GM23248 (cell line): ENCODE data around the gene DNAJC3. TPM values are rescaled to one million over a fixed set of nuclear protein-coding genes. Genes with fewer than 3 reads are reported as not detected.

Source experiments
- DNase-seq: peaks from one replicate; pipeline ENCODE4 v3.0.0-alpha.2; 2015
- H2AFZ ChIP-seq: fragments of 200-600 bp; sonication (generic); 2 replicates; pipeline ENCODE4 v1.6.1; 2016; ENCODE audit warnings: antibody characterized with exemption
- H3F3A ChIP-seq: fragments of 200-600 bp; sonication (generic); 2 replicates; pipeline ENCODE4 v1.6.1; 2016; ENCODE audit warnings: mild to moderate bottlenecking, antibody characterized with exemption, mixed run types; ENCODE audit not compliant: insufficient read depth
- H3K27ac ChIP-seq: fragments of 200-600 bp; sonication (generic); 2 replicates; pipeline ENCODE4 v1.5.1; 2016; ENCODE audit warnings: mild to moderate bottlenecking
- H3K27me3 ChIP-seq: fragments of 200-600 bp; sonication (generic); replicated peaks from 2 replicates; pipeline ENCODE4 v1.6.1; 2016; ENCODE audit warnings: mild to moderate bottlenecking; ENCODE audit not compliant: insufficient read depth
- H3K36me3 ChIP-seq: fragments of 200-600 bp; sonication (generic); 2 replicates; pipeline ENCODE4 v1.6.1; 2016; ENCODE audit warnings: low read depth, mild to moderate bottlenecking
- H3K4me1 ChIP-seq: fragments of 200-600 bp; sonication (generic); 2 replicates; pipeline ENCODE4 v1.6.1; 2016; ENCODE audit warnings: mild to moderate bottlenecking; ENCODE audit not compliant: insufficient read depth
- H3K4me2 ChIP-seq: fragments of 200-600 bp; sonication (generic); one replicate; pipeline ENCODE4 v1.6.1; 2016; ENCODE audit warnings: mild to moderate bottlenecking; ENCODE audit not compliant: unreplicated experiment
- H3K4me3 ChIP-seq: fragments of 200-600 bp; sonication (generic); 2 replicates; pipeline ENCODE4 v1.5.1; 2016; ENCODE audit warnings: mild to moderate bottlenecking
- H3K79me2 ChIP-seq: fragments of 200-600 bp; sonication (generic); 2 replicates; pipeline ENCODE4 v1.6.1; 2016; ENCODE audit warnings: mild to moderate bottlenecking; ENCODE audit not compliant: insufficient read depth
- H3K9ac ChIP-seq: fragments of 200-600 bp; sonication (generic); 2 replicates; pipeline ENCODE4 v1.6.1; 2016; ENCODE audit warnings: mild to moderate bottlenecking
- H3K9me2 ChIP-seq: fragments of 200-600 bp; sonication (generic); 2 replicates; pipeline ENCODE4 v1.6.1; 2016; ENCODE audit warnings: mixed run types, mild to moderate bottlenecking, moderate library complexity; ENCODE audit not compliant: insufficient read depth
- H3K9me3 ChIP-seq: fragments of 200-600 bp; sonication (generic); one replicate; pipeline ENCODE4 v1.6.1; 2017; ENCODE audit warnings: low read depth
- H4K20me1 ChIP-seq: fragments of 200-600 bp; sonication (generic); 2 replicates; pipeline ENCODE4 v1.6.0; 2016; ENCODE audit not compliant: insufficient read depth
- EZH2 ChIP-seq: fragments of 200-600 bp; sonication (generic); IDR thresholded peaks from 2 replicates; pipeline ENCODE4 v1.6.1; 2018; ENCODE audit warnings: antibody characterized with exemption, mild to moderate bottlenecking; ENCODE audit not compliant: insufficient read depth, poor library complexity, severe bottlenecking
- EZH2phosphoT487 ChIP-seq: fragments of 200-600 bp; sonication (generic); IDR thresholded peaks from 2 replicates; pipeline ENCODE4 v1.6.1; 2018; ENCODE audit warnings: antibody characterized with exemption, moderate library complexity, mild to moderate bottlenecking, low read depth; ENCODE audit not compliant: insufficient read depth
- WGBS, 2 experiments: methylation state at CpG; one replicate each; pipeline ENCODE4 v1.1.6; 2015 to 2017; ENCODE audit warnings: low lambda C conversion rate in 2 of 2, low coverage in 1 of 2; ENCODE audit errors: missing lambda C conversion rate in 2 of 2; 5-methylcytosine and 5-hydroxymethylcytosine counted together
- in situ Hi-C: fragments of 300-500 bp; cut with MboI; formaldehyde crosslinking; loops from 2 replicates; pipeline ENCODE4 v1.15.0; 2020
- polyA plus RNA-seq: library from polyadenylated mRNA; unstranded; fragments of >200 nt; fragmentation: Nextera tagmentation; extraction: Ambion mirVana; gene quantifications from 2 replicates; pipeline ENCODE4 v1.2.1, GENCODE V29; 2016
- total RNA-seq: library from RNA; depleted of rRNA; stranded (reverse); fragments of >200 nt; shearing (Covaris generic); gene quantifications from 2 replicates; pipeline ENCODE4 v1.2.3, GENCODE V29; 2014

Gene DNAJC3
- total and polyA plus RNA-seq, 2 experiments from 2014 or later, result 39.5 to 42.4 TPM

DNA sequence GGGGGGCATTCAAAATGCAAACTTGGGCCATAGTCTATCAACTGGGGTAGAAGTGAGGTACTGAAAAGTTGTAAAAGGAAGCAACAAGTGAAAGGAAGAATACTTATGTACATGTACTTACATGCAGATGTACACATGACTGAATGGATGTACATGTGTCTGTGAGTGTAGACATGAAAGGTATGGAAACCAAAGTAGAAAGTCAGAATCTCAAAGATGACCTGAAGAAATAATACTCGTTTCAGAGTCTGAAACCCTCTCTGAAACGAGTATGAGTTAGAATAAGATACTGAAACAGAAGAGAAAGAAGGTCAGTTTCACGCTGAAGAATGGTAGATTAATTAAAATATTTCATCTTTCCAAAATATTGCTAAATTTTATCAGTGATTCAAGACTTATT lies 46.3 kb upstream of the DNAJC3 start:
- H3K27ac ChIP-seq, result no peak overlapping the region
- in situ Hi-C loops, result no loop called here
- H3F3A ChIP-seq, result peaks cover 14% of the 10 kb centered on the region; the same call in 1 of the 2 replicates
- TF ChIP-seq EZH2phosphoT487, result no peak
- TF ChIP-seq EZH2, result no peak
- no peak overlapping the region for H3K4me2 ChIP-seq
- peaks cover 10% of the 10 kb centered on the region for H3K79me2 ChIP-seq
- peaks cover 52% of the 10 kb centered on the region for H3K36me3 ChIP-seq
- H4K20me1 ChIP-seq, result no peaks in the 10 kb centered on the region
- 81 to 88% methylated on average over 3 of the region's 3 CpGs for WGBS, 2 experiments
- no peaks in the 10 kb centered on the region for H3K9me3 ChIP-seq
- no peak overlapping the region for H3K4me3 ChIP-seq
- no peaks in the 10 kb centered on the region for H3K9me2 ChIP-seq
- peaks cover 12% of the 10 kb centered on the region for H3K4me1 ChIP-seq
- H3K9ac ChIP-seq, result no peak overlapping the region
- H3K27me3 ChIP-seq, result no peaks in the 10 kb centered on the region
- no peak overlapping the region for H2AFZ ChIP-seq
- DNase-seq, result no peak

DNA sequence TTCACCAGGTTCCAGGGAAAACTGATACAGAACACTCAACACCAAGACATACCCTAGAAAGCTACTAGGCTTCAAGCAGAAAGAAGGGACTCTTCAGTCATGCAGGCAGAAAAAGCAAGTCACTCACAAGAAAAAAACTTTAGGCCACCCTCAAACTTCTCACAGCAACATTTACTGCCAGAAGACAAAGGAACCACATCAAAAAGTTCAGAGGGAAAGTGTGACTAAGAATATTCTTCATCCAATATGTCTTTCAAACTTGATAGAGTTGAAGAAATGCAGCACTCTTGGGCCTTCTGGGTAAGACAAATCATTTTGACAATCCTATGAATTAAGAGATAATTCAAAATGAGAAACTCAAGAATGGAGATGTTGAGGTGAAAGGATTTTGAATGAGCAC lies 40.1 kb upstream of the DNAJC3 start:
- H3K9ac ChIP-seq, result no peak overlapping the region
- H3F3A ChIP-seq, result no peaks in the 10 kb centered on the region
- no peak overlapping the region for H2AFZ ChIP-seq
- H4K20me1 ChIP-seq, result no peaks in the 10 kb centered on the region
- TF ChIP-seq EZH2 (no peak), EZH2phosphoT487 (no peak)
- in situ Hi-C loops, result no loop called here
- no peaks in the 10 kb centered on the region for H3K9me3 ChIP-seq
- no peak for DNase-seq
- H3K36me3 ChIP-seq, result peaks cover 17% of the 10 kb centered on the region; the same call in 1 of the 2 replicates
- H3K4me3 ChIP-seq, result no peak overlapping the region
- H3K4me1 ChIP-seq, result no peaks in the 10 kb centered on the region
- no peak overlapping the region for H3K4me2 ChIP-seq
- peaks cover 8% of the 10 kb centered on the region; the same call in 1 of the 2 replicates for H3K79me2 ChIP-seq
- no peaks in the 10 kb centered on the region for H3K9me2 ChIP-seq
- H3K27me3 ChIP-seq, result no peaks in the 10 kb centered on the region
- no peak overlapping the region for H3K27ac ChIP-seq

DNA sequence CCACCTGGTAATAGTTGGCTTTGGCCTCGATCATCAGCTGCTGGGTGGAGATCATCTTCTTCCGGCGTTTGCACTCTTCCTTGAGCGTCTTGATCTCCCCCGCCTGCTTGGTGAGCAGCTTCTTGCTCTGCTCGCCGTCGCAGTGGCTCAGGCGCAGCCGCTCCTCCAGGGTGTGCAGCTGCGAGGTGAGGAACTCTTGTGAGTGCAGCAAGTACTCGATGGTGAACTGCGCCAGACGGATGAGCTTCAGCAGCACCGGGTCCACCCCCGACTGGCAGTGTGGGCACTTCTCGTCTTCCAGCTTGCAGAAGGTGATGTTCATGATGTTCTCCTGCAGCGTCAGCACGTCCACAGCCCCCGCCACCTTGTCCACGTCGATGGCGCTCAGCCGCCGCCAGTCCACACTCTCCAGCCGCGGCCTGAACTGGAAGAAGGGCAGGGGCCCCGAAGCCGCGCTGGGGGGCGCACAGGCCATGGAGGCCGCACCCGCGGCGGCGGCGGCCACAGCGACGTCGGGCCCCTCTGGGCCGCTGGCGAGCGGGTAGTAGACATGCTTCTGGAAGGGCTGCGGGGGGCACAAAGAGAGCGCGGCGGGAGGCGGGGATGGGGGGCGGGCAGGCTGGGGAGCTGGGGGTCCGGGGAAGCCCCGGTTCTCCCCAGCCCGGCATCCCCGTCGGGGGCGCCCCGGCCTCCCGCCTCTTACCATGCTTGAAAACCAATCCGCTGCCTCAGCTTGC lies 35.5 kb upstream of the DNAJC3 start:
- Histone ChIP-seq H3K9ac (peak overlapping the region; percentile 76), H2AFZ (peak overlapping the region; percentile 73), H3K27ac (no peak overlapping the region), H3K79me2 (peaks cover 24% of the 10 kb centered on the region), H3K36me3 (peaks cover 10% of the 10 kb centered on the region; the same call in 1 of the 2 replicates), H3K9me2 (no peaks in the 10 kb centered on the region), H4K20me1 (no peaks in the 10 kb centered on the region), H3F3A (0 out of 2 replicates have a peak, but pooled peaks cover 7% of the 10 kb centered on the region), H3K4me2 (peak overlapping the region; percentile 90), H3K27me3 (no peaks in the 10 kb centered on the region), H3K9me3 (no peaks in the 10 kb centered on the region), H3K4me1 (peaks cover 12% of the 10 kb centered on the region), H3K4me3 (peak overlapping the region; percentile 79)
- TF ChIP-seq EZH2phosphoT487 (no peak), EZH2 (no peak)
- in situ Hi-C loops, result no loop called here
- 29 to 41% methylated on average over 27 to 47 of the region's 58 CpGs for WGBS, 2 experiments
- peak; percentile 33 for DNase-seq

GRCh38 chr13:95642028-95642621 lies 34.8 kb upstream of the DNAJC3 start:
- peaks cover 24% of the 10 kb centered on the region for H3K79me2 ChIP-seq
- WGBS, 2 experiments, result 18 to 19% methylated on average over 28 to 33 of the region's 35 CpGs
- H3K4me2 ChIP-seq, result peak overlapping the region; percentile 90
- no peak overlapping the region for H3K27ac ChIP-seq
- H3K27me3 ChIP-seq, result no peaks in the 10 kb centered on the region
- H2AFZ ChIP-seq, result peak overlapping the region; percentile 73
- peak overlapping the region; percentile 79 for H3K4me3 ChIP-seq
- DNase-seq, result peak; percentile 77
- no peaks in the 10 kb centered on the region for H3K9me2 ChIP-seq
- no peaks in the 10 kb centered on the region for H4K20me1 ChIP-seq
- in situ Hi-C loops, result no loop called here
- H3K36me3 ChIP-seq, result peaks cover 8% of the 10 kb centered on the region; the same call in 1 of the 2 replicates
- TF ChIP-seq EZH2 (no peak), EZH2phosphoT487 (no peak)
- H3K9ac ChIP-seq, result peak overlapping the region; percentile 76
- peaks cover 12% of the 10 kb centered on the region for H3K4me1 ChIP-seq
- no peaks in the 10 kb centered on the region for H3K9me3 ChIP-seq
- H3F3A ChIP-seq, result 0 out of 2 replicates have a peak, but pooled peaks cover 7% of the 10 kb centered on the region
